ENCODE data around the gene RCVRN. TPM values are rescaled to one million over a fixed set of nuclear protein-coding genes. Genes with fewer than 3 reads are reported as not detected.

RCVRN gene
- total and polyA plus RNA-seq, 10 donors, result 0.03 to 1.4 (median 0.31) TPM

- 80 to 92% (median 83%) methylated on average over 8 of the region's 8 CpGs for WGBS, 5 donors
- Histone ChIP-seq H3K36me3 (no peaks in the 10 kb centered on the region), H3K4me1 (no peaks in the 10 kb centered on the region), H3K27me3 (replicated peaks in 1 of 7) (peaks cover 0 to 8% (median 0%) of the 10 kb centered on the region in 7 donors), H3K9me3 (peaks cover 5 to 25% (median 24%) of the 10 kb centered on the region in 8 donors), H3K27ac (no peak overlapping the region), H3K4me3 (no peak overlapping the region)
- no peak for DNase-seq
- intact Hi-C loops (cut with DNase I; ENCODE audit: low total_unique reads), result no loop called here
- TF ChIP-seq CTCF (IDR thresholded peaks at IDR 0.05 in 8 of 11, conservative IDR thresholded peaks at IDR 0.05 in 3 of 11) (no peak), POLR2AphosphoS5 (IDR thresholded peaks at IDR 0.05) (no peak), POLR2A (IDR thresholded peaks at IDR 0.05) (no peak)
Measured at GRCh38 chr17:9878786-9879525, 26.1 kb downstream of the RCVRN start.

- WGBS, 5 donors, result 57 to 75% (median 73%) methylated on average over 3 of the region's 3 CpGs
- H3K36me3 ChIP-seq, result no peaks in the 10 kb centered on the region
Measured at GRCh38 chr17:9878356-9878755, 26.7 kb downstream of the RCVRN start.

GRCh38 chr17:9875441-9875840, 29.6 kb downstream of the RCVRN start:
- intact Hi-C loops (cut with DNase I; ENCODE audit: low total_unique reads), result no loop called here
- Histone ChIP-seq H3K4me3 (no peak overlapping the region), H3K27ac (no peak overlapping the region), H3K4me1 (no peaks in the 10 kb centered on the region), H3K27me3 (replicated peaks in 1 of 7) (peaks cover 0 to 22% (median 0%) of the 10 kb centered on the region in 7 donors), H3K9me3 (no peaks in the 10 kb centered on the region), H3K36me3 (no peaks in the 10 kb centered on the region)
- TF ChIP-seq POLR2A (IDR thresholded peaks at IDR 0.05) (no peak), POLR2AphosphoS5 (IDR thresholded peaks at IDR 0.05) (no peak), CTCF (IDR thresholded peaks at IDR 0.05 in 8 of 11, conservative IDR thresholded peaks at IDR 0.05 in 3 of 11) (no peak)
- DNase-seq, result no peak
- 23 to 41% (median 27%) methylated on average over 3 of the region's 3 CpGs for WGBS, 5 donors

More at GRCh38 chr17:9878356-9878755, 26.7 kb downstream of the RCVRN start:
- Histone ChIP-seq H3K4me3 (no peak overlapping the region), H3K4me1 (no peaks in the 10 kb centered on the region), H3K9me3 (peaks cover 3 to 19% (median 18%) of the 10 kb centered on the region in 8 donors), H3K27ac (no peak overlapping the region), H3K27me3 (replicated peaks in 1 of 7) (peaks cover 0 to 8% (median 0%) of the 10 kb centered on the region in 7 donors)
- intact Hi-C loops (cut with DNase I; ENCODE audit: low total_unique reads), result no loop called here
- TF ChIP-seq POLR2A (IDR thresholded peaks at IDR 0.05) (no peak), POLR2AphosphoS5 (IDR thresholded peaks at IDR 0.05) (no peak), CTCF (IDR thresholded peaks at IDR 0.05 in 8 of 11, conservative IDR thresholded peaks at IDR 0.05 in 3 of 11) (no peak)
- no peak for DNase-seq

- peaks cover 0 to 20% (median 0%) of the 10 kb centered on the region in 7 donors for H3K27me3 ChIP-seq (replicated peaks in 1 of 7)
- H3K36me3 ChIP-seq, result no peaks in the 10 kb centered on the region
- intact Hi-C loops (cut with DNase I; ENCODE audit: low total_unique reads), result no loop called here
- 74 to 81% (median 75%) methylated on average over 3 of the region's 3 CpGs for WGBS, 5 donors
- H3K27ac ChIP-seq, result no peak overlapping the region
- no peak for DNase-seq
- H3K4me3 ChIP-seq, result no peak overlapping the region
- H3K4me1 ChIP-seq, result no peaks in the 10 kb centered on the region
- H3K9me3 ChIP-seq, result no peaks in the 10 kb centered on the region
- TF ChIP-seq POLR2AphosphoS5 (IDR thresholded peaks at IDR 0.05), result no peak
- no peak for TF ChIP-seq CTCF (IDR thresholded peaks at IDR 0.05 in 8 of 11, conservative IDR thresholded peaks at IDR 0.05 in 3 of 11)
- no peak for TF ChIP-seq POLR2A (IDR thresholded peaks at IDR 0.05)
Measured at GRCh38 chr17:9874722-9875121, 30.3 kb downstream of the RCVRN start.

Data from spleen (tissue), 11 donors.